ENCODE results near the gene ZMAT5.
"Not testable (repeated sequence)": the region's sequence is repeated elsewhere in the genome, so short reads cannot be mapped to it uniquely, and the experiment has no call there.

Gene ZMAT5

DNA sequence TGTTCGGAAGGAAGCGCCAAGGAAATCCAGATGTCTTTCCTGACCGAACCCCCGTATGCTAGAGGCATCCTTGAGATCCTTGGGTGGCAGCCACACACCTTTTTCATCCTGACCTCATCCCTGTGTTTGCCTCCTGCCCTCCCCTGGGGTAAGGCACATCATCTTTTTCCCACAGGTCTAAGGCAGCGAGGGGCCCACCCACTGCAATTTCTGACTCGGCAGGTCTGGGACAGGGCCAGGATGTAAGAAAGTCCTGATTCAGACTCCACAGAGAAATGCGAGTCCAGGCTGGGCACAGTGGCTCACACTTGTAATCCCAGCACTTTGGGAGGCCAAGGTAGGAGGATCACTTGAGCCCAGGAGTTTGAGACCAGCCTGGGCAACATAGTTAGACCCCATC is 10.5 kb downstream of the ZMAT5 start:
- TF ChIP-seq, protein P1, sequence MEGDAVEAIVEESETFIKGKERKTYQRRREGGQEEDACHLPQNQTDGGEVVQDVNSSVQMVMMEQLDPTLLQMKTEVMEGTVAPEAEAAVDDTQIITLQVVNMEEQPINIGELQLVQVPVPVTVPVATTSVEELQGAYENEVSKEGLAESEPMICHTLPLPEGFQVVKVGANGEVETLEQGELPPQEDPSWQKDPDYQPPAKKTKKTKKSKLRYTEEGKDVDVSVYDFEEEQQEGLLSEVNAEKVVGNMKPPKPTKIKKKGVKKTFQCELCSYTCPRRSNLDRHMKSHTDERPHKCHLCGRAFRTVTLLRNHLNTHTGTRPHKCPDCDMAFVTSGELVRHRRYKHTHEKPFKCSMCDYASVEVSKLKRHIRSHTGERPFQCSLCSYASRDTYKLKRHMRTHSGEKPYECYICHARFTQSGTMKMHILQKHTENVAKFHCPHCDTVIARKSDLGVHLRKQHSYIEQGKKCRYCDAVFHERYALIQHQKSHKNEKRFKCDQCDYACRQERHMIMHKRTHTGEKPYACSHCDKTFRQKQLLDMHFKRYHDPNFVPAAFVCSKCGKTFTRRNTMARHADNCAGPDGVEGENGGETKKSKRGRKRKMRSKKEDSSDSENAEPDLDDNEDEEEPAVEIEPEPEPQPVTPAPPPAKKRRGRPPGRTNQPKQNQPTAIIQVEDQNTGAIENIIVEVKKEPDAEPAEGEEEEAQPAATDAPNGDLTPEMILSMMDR (IDR thresholded peaks at IDR 0.05; ENCODE audit: borderline replicate concordance, insufficient read depth, low read depth, low read length) = no peak
- no peak overlapping the region for H3K4me3 ChIP-seq (ENCODE audit: low read depth, low read length)

DNA sequence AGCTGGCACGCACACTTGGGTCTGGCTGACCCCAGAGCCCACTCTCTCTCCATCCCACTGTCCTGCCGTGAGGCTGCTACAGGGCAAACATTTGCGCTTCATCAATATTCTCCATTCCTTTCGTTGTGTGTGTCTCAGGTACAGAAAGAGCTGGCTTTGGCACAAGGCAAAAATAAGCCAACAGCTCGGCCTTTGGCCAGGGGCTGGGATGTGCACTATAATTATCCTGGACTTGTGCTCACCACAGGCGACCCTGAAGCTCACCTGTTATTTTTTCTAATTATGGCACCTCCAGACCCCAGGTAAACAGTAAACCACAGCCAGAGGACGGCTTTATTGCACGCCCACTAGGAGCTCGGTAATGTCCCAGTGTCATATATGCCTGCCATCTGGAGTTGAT is 10.9 kb downstream of the ZMAT5 start:
- TF ChIP-seq, protein P1 (IDR thresholded peaks at IDR 0.05; ENCODE audit: borderline replicate concordance, insufficient read depth, low read depth, low read length) = no peak
- no peak overlapping the region for H3K4me3 ChIP-seq (ENCODE audit: low read depth, low read length)

DNA sequence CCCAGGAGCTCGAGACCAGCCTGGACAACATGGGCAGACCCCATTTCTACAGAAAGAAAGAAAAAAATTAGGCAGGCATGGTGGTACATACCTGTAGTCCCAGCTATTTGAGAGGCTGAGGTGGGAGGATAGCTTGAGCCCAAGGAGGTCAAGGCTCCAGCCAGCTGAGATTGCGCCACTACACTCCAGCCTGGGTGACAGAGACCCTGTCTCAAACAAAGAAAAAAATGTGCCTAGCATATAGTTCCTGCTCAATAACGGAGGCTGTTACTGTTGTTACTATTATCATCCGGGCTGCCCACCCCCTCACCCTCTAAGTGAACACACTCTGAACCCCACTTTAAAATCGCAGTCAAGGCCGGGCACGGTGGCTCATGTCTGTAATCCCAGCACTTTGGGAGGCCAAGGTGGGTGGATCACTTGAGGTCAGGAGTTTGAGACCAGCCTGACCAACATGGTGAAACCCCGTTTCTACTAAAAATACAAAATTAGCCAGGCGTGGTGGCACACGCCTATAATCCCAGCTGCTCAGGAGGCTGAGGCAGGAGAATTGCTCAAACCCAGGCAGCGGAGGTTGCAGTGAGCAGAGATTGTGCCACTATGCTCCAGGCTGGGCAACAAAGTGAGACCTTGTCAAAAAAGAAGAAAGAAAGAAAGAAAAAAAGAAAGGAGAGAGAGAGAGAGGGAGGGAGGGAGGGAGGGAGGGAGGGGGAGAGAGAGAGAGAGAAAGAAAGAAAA is 12.0 kb downstream of the ZMAT5 start:
- not testable (repeated sequence) for H3K4me3 ChIP-seq (ENCODE audit: low read depth, low read length)

DNA sequence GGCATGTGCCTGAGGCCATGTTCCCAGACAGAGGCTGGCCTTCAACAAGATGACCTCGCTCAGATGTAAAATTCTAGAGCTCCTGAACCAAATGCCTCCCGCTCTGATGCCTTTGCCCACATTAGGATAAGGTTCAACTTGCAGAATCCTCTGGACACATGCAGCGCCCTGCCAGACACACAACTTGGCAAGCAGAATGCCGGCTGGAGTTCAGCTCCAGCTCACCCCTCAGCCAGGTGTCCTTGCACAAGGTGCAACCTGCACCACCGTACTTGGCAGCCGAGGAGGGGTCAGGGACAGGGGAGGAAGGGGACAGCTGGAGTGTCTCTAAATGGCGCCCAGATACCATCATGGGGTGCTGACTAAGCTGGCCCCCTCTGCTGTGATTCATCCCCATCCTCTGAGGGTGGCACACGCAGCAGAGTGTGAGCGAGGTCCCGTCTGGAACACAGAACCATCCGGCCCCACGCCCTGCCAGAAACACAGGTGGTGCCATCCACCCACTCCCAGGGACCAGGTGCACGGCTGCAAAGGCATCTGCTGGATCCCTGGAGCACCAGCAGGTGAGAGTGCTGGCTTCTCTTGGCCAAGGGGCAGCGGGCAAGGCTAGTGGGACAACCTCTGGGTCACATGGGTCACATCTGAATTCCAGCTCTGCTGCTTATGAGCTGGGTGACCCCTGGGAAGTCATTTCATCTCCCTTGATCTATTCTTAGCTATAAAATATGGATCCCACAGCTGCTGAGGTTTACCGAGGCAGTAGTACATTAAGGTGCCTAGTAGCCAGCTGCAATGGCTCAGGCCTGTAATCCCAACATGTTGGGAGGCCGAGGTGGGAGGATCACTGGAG is 12.8 kb downstream of the ZMAT5 start:
- no peak overlapping the region for H3K4me3 ChIP-seq (ENCODE audit: low read depth, low read length)
- TF ChIP-seq, protein P1 (IDR thresholded peaks at IDR 0.05; ENCODE audit: borderline replicate concordance, insufficient read depth, low read depth, low read length) = no peak

DNA sequence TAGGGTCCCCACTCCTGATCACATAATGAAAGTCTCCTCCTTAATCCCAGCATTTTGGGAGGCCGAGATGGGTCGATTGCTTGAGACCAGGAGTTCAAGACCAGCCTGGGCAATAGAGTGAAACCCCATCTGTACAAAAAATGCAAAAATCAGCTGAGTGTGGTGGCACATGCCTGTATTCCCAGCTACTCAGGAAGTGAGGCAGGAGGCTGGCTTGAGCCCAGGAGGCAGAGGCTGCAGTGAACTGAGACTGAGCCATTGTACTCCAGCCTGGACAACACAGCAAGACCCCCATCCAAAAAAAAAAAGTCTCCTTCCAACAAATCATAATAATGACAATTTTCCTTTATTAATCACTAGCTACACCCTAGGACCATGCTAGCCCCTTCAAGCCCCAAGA is 15.1 kb downstream of the ZMAT5 start:
- TF ChIP-seq, protein P1 (IDR thresholded peaks at IDR 0.05; ENCODE audit: borderline replicate concordance, insufficient read depth, low read depth, low read length) = no peak
- no peak overlapping the region for H3K4me3 ChIP-seq (ENCODE audit: low read depth, low read length)

DNA sequence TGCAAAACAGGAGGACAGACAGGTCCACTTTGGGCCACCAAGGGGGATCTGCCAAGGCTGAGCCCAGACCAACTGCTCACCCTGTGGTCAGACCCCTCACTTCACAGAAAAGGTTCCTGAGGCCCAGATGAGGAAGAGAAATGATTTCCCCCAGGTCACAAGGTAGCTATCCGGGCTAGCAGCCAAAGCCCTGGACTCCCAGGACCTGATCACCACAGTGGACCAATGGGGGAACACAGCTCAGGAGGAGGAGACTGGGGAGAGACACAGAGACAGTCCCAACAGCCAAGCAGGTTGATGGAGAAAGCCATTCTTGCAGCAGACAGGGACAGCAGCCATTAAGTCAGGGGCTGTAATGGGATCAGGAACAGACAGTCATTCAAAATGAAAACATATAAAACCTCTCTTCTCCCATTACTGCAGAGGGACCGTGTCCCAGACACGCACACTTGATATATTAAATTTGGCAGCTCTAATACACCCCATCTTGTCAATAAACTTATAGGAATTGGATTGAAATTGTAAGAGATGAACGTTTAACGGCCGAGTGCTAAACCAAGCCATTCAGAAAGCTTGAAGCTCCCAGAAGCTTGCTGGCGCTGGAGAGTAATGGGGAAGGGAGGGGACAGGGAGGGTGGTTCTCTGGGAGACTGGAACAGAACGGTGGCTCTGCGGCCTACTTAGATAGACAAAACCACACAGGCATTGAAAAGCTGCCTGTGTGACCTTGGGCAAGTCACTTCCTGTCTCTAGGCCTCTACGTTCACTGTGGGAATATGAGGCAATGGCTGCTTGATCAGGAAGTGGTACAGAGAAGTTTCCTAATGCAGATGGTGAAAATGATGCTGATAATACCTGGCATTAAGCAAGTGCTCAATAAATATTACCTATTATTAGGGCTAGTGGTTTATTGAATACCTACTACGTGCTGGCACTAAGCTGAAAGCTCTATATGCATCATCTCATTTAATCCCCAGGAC is 16.0 kb downstream of the ZMAT5 start:
- TF ChIP-seq, protein P1 (IDR thresholded peaks at IDR 0.05; ENCODE audit: borderline replicate concordance, insufficient read depth, low read depth, low read length) = no peak
- no peak overlapping the region for H3K4me3 ChIP-seq (ENCODE audit: low read depth, low read length)

DNA sequence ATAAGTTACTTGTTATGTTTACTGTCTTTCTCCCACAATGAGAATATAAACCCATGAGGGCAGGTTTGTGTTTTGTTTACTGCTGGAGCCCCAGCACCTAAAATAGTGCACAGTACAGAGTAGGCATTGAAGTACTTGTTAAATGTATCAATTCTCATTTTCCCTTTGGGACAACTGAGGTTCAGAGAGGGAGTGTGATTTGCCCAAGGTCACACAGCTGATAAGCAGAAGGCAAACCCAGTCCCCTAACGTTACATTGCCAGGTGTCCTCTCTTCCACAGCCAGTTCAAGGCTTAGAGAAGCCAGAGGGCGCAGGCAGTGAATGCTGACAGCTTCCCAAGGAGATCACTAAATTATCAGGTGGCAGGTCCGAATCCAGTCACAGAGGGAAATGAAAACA is 16.8 kb downstream of the ZMAT5 start:
- TF ChIP-seq, protein P1 (IDR thresholded peaks at IDR 0.05; ENCODE audit: borderline replicate concordance, insufficient read depth, low read depth, low read length) = no peak
- no peak overlapping the region for H3K4me3 ChIP-seq (ENCODE audit: low read depth, low read length)
